Stimulated activated CD4-positive, alpha-beta T cell treated with anti-CD3 and anti-CD28 coated beads, TNF-alpha, amount 100 ng/mL, for 1 hour (primary cell): ENCODE measurements around the gene SPTLC3.

ENCODE experiments used
- DNase-seq, 3 donors: peaks; one replicate each; pipeline ENCODE4 v3.0.0-alpha.2; 2020; ENCODE audit warnings: low read depth in 3 of 3, low spot score in 1 of 3

SPTLC3 gene

DNA sequence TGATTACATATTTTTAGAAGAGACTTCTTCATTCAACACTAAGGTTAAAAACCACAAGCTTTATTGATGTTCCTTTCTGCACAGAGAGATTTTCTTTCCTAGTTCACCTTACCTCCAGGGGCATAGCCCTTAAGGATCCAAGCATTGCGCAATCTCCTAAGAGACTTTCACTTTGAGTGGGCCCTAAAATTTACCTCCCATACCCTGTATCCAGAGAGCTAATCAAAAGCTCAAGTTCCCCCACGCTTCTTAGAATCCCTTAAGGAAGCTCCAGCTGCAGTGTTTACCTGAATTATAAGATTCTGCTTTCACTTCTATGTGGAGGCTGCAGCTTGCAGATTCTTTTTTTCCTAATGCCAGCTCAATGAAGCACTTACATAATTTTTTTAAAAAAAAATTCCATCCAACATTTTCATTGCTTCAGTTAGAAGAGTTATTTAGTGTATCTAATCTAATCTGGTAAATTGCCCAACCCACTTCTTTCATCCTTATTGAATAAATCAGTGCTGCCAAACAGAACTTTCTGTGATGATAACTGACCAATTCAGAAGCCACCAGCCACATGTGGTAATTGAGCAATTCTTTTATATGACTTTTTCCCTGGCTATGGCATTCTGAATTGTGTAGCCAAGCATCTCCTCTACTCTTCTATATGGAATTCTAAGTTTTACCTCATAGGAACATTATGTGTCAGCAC, 24.6 kb upstream of the SPTLC3 start:
- DNase-seq, result no peak

DNA sequence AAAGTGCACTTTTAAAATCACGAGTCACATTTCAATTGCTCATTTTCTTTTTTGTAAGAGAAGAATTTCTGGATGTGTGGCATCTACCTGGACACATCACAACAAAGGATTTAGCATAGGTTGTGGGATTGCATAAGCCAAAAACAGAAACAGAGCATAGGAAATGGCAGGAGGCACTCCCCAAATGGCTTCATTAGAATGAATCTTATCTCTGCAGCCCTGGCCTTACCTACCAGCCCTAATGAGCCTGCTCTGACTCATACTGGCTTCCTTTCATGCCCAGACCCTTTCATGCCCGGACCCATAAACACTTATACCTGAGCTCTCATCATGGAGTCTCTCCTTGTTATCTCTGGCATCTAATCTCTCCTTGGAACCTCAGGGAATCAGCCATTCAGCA, 23.9 kb upstream of the SPTLC3 start:
- DNase-seq, result no peak

DNA sequence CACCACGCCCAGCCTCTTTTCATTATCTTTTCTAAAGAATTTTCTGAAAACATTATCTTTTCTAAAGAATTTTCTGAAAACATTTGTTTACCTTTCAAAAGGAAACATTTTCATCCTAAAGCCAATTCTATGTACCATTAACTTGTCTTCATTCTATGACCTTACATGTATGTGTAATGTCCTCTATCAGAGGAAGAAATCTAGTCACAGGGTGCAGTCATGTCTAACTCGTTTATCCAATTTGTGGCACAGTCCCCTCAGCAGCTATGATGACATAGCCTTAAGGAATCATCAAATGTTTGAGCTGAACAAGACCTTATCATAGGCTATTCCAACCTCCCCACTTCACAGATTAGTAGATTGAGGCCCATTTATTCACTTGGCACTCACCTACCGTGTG, 21.5 kb upstream of the SPTLC3 start:
- DNase-seq, result no peak

DNA sequence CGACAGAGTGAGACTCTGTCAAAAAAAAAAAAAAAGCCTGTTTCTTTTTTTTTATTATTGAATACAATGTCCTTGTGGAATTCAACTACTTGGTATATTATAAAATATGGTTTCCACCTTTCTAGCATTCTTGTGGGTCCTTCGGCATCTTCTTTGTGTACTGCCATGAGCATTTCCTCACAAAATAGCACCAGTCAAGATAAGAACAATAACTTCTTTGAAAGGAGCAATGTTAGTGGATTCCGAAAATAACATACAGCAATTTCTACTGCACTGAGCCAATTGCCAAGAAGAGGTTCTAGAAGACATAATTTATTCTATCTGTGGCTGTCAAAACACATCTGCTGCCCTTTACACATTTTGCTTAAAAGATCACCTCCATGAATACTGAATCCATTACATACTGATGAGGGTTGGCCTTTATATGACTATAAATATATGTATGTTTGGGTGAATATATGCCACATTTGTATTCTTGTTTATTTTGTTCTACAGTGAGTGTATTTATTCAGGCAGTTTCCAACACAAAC, 19.1 kb upstream of the SPTLC3 start:
- DNase-seq, result no peak

- no peak for DNase-seq
Observed at GRCh38 chr20:12997128-12997655, 11.6 kb upstream of the SPTLC3 start.

DNA sequence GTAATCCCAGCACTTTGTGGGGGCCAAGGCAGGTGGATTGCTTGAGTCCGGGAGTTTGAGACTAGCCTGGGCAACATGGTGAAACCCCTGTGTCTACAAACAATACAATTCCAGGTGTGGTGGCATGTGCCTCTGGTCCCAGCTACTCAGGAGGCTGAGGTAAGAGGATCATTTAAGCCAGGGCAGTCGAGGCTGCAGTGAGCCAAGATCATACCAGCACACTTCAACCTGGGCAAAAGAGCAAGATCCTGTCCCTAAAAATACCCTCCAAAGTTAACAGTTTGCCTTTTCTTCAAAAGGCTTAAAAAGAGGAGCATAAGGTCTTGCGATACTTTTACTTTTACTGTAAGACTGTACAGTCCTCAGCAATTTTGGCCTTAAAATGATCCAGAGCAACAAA, 10.7 kb upstream of the SPTLC3 start:
- no peak for DNase-seq

GRCh38 chr20:12999201-12999600, 9.6 kb upstream of the SPTLC3 start:
- DNase-seq, result no peak

DNA sequence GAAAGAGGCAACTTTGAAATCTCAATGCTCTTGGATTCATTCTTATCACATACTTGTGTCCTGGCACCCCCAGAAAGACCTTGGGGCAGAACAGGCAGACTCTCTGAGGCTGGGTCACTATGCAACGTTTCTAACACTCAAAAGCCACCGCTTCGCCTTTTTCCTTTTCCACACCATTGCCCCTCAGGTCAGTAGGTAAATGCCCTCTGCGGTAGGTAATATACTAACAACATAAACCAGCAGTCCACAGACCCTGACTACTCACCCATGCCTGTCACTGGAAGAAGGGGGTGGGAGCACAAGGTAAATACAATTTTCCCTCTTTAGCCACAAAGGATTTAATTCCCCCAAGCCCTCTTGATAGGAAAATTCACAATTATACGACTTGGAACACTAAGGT, 6.5 kb upstream of the SPTLC3 start:
- no peak for DNase-seq

GRCh38 chr20:13006825-13007224, 1.9 kb upstream of the SPTLC3 start:
- DNase-seq, result no peak

DNA sequence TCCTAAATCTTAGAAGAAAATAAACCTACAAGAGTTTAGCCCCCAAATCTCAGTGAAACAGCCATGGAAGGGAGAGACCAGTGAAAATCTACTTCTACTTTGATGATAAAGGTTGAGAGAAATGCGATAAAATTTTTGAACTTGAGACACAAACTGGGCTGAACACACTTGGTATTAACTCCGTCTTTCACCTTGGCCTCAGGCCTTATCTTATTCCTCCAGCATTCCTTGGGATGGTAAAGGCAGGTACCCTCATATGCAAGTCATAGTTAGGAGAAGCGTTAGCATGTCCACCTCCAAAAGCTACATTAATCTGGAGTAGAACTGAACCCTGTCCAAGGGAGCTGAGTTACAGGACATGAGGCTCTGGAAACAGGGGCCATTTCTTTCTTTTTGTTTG, 1.2 kb upstream of the SPTLC3 start:
- DNase-seq, result no peak

DNA sequence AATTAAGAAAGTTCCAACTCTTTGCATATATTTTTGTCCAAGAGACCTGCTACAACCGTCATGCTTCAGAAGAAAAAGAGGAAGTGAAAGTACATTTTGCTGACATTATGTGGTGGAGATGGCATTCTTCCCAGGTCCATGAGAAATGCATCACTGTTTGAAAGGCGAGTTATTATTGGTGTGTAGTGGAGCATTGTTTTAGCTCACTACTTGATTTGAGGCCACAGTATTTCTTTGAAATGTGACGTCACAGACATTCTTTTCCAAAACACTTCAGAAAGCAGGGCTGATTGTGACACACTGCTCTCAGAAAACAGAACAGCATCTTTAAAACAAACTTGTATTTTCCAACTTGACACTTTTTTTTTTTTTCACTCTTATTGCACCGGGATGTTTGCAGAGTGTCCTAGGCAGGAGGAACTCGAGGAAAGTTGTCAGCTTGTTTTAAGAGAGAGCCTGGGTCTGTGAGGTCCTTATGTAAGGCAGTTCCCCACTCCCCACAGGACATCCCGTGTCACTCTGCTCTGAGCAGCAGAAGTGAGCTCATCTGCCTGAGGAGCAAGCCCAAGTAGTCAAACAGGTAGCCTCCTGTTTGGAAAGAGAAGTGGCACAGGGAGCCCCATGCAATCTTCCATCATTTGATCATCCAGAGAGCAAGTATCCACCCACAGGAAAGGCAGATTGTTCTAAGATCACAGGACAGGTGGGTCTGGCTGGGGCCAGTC, 1.1 kb downstream of the SPTLC3 start:
- DNase-seq, result no peak

DNA sequence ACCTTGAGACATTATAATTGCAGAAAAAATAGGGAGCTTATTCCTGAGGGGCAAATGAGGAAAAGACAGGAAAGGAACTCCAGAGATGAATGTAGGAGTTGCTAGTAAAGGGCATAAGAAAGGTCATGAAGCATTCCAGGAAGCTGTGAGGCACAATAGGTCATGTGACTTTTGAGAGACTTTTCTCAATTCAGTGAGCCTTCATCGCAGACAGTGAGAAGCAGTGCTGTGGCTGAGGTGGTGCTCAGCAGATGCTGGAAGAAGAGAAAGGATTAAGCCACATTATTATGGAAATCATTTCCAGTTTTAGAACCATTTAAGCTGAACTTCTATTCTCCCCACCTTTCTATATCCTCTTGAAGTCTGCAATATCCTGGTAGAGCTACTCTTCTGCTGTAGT, 4.1 kb downstream of the SPTLC3 start:
- DNase-seq, result no peak

DNA sequence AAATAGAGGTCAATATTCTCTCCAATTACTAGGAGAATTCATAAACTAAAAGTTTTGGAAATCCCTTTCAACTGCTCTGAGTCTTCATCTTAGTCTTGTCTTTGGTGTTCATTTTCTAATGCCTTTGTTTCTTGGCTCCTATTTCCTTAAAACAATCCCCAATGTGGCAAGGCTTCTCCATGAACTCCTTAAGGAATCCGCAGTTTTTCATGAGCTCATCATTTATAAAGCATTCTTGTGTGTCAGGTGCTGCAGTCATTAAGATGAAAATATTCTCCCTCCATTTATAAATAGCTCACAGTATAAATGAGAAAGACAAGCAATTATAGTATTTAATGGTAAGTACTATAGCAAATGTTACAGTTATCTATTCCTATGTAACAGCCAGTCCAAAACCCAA, 4.6 kb downstream of the SPTLC3 start:
- DNase-seq, result no peak

DNA sequence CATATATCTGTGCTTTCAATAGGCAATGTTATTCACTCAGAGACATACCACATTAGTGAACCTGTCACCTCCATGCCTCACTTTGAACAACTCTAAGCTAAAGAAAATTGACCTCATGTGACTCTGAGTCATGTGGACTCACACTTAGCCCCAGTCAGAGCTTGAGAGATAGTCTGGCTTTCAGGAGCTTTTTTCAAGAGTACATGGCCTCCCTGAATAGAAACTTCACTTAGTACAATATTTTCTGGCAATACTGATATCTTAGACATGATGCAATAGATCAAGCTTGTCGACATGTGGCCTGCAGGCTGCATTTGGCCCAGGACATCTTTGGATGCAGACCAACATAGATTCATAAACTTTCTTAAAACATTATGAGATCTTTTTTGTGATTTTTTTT, 8.5 kb downstream of the SPTLC3 start:
- DNase-seq, result no peak

GRCh38 chr20:13017883-13018535, 9.2 kb downstream of the SPTLC3 start:
- DNase-seq, result no peak

DNA sequence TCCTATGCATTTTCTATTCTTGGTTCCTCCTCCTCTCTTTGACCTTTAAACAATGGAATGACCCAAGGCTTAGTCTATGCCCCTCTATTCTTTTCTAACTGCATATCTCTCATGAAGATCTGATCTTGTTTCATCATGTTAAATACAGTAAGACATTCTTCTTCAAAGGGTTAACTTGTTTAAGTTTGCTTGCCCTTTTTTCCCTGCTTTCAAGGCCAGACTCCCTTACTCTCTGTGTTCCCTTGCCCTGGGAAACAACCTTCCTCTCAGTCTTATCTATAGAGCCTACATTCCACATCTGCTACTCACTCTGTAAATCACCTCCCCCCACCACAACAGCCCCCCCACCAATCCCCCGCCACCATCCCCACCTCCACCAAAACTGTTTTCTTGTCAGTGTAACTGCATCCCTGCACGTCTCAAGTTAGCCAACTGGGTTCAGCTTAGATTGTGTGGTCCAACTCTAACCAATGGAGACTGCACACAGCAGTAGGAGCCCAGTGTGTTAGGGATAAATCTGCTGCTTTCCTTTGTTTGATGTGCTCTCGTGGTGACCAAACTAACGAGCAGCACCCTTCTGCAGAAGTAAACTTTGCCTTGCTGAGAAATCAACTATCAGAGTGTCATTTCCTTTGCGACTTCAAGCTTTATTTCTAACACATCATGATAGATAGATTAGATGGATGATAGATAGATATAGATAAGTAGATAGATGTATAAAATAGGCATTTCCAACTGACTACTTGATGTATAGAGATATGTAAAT, 12.6 kb downstream of the SPTLC3 start:
- DNase-seq, result no peak

DNA sequence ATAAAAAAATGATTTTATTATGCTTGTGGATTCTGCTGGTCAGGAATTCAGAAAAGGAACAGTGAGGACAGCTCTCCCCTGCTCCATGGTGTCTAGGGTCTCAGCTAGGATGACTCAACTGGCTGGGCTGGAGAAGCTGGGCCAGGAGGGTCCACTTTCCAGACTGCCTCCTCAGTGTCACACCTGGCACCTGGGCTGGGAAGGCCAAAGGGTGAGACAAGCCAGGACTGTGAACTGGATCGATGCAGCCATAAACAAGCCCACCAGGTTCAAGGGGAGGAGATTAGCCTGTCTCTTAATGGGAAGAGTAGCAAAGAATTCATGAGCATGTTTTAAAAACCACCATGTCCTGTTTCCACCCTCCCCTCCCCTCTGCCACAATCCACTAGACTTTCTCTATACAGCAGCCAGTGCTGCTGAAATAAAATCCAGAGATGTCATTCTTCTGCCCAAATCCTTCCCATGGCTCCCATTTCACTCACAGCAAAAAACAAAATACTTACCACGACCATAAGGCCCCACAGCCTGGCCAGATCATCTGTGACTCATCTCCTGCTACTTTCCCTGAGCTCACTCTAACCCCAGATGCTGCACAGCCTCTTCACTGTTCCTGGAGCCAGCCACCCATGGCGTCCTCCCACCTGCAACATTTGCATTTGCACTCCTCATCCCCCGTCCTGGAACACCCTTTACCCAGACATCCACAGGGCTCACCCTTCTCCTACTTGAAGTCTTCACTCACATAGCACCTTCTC, 13.8 kb downstream of the SPTLC3 start:
- DNase-seq, result no peak

GRCh38 chr20:13024596-13024995, 15.8 kb downstream of the SPTLC3 start:
- no peak for DNase-seq

GRCh38 chr20:13025181-13025580, 16.4 kb downstream of the SPTLC3 start:
- DNase-seq, result no peak

- DNase-seq, result no peak
Observed at GRCh38 chr20:13028001-13028400, 19.2 kb downstream of the SPTLC3 start.

DNA sequence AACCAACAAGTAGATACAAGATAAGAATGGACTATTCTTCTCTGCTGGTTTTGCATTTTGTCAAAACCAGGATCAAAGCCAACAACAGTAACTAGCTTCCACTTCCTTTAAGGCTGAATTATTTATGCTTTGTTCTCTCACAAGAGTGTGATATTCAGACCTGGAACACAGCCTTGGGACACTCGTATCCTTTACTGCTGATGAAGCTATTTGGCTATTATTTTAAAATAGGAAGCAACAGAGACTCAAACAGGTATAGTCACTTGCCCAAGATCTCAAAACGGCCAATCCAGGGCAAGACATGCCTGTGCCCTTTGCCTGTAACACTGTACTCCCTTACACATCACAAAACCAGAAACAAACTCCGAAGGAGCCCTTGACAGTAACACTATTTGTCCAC, 19.9 kb downstream of the SPTLC3 start:
- DNase-seq, result no peak
